AG09309 (cell line): Measurements from ENCODE around the gene ADCY1.

Experiments used
- DNase-seq: peaks from one replicate; pipeline ENCODE4 v3.0.0-alpha.2; 2010; ENCODE audit warnings: low read depth
- H3K4me3 ChIP-seq: 2 replicates; pipeline ENCODE4 v1.5.1; 2011; ENCODE audit warnings: mild to moderate bottlenecking, low read depth, low read length, moderate library complexity; ENCODE audit not compliant: control insufficient read depth
- TF ChIP-seq, protein P1 (sequence below): IDR thresholded peaks from 2 replicates; pipeline ENCODE4 v1.5.1; 2011; ENCODE audit warnings: mild to moderate bottlenecking, low read depth, low read length, inconsistent platforms; ENCODE audit not compliant: insufficient read depth, control insufficient read depth; ENCODE audit errors: missing control alignments

The ADCY1 gene

DNA sequence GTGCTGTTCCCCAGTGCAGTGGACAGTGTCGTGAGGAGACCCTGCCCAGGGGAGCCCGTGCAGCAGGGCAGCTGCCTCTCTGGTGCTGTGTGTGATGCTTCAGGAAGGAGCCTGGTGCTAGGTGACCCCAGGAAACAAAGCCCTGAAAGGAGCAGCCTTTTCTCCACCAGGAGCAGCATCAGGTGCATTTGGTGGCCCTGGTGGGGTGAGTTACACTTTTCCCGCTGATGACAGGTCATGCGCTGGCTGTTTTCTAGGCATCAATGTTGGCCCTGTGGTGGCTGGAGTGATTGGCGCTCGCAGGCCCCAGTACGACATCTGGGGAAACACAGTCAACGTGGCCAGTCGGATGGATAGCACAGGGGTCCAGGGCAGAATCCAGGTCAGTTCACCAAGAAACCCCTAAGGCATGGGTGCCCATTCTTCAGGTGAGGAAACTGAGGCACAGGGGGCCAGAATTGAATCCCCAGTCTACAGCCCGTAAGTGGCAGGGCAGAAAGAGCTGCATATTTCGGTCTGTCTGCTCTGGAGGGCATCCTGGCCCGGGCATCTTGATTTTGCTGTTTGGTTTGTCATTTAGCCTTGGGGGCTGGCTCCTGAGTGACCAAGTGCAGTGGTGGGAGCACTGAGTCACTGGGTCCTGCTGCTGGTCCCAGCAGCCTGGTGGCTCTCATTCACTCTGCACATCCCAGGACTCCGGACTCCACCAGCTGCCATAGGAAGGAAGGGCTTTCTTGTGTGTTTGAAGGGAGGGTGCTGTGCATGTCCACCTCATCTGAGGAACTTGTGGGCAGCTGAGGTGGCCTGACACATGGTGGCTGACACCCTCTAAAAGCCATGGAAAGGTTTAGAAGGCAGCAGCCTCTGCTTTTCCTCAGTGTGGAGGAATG is 136.3 kb downstream of the ADCY1 start:
- TF ChIP-seq, protein P1, sequence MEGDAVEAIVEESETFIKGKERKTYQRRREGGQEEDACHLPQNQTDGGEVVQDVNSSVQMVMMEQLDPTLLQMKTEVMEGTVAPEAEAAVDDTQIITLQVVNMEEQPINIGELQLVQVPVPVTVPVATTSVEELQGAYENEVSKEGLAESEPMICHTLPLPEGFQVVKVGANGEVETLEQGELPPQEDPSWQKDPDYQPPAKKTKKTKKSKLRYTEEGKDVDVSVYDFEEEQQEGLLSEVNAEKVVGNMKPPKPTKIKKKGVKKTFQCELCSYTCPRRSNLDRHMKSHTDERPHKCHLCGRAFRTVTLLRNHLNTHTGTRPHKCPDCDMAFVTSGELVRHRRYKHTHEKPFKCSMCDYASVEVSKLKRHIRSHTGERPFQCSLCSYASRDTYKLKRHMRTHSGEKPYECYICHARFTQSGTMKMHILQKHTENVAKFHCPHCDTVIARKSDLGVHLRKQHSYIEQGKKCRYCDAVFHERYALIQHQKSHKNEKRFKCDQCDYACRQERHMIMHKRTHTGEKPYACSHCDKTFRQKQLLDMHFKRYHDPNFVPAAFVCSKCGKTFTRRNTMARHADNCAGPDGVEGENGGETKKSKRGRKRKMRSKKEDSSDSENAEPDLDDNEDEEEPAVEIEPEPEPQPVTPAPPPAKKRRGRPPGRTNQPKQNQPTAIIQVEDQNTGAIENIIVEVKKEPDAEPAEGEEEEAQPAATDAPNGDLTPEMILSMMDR: no peak
- DNase-seq: no peak
- no peak overlapping the region for H3K4me3 ChIP-seq

DNA sequence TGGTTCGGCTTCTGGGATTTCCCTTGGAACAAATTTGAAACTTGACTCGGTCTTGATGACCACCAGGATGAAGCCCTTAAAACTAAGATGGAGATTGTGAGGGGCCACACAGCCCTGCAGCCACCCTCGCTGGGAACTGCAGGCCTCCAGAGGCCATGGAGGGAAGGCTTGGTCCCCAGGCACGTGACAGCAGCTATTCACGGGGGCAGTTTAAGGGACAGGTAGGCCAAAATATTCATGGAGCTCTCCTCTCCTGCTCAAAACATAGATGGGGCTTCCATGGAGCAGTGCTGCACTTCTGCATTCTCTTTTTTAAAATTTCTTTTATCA is 137.0 kb downstream of the ADCY1 start:
- TF ChIP-seq, protein P1: no peak
- no peak overlapping the region for H3K4me3 ChIP-seq
- no peak for DNase-seq

DNA sequence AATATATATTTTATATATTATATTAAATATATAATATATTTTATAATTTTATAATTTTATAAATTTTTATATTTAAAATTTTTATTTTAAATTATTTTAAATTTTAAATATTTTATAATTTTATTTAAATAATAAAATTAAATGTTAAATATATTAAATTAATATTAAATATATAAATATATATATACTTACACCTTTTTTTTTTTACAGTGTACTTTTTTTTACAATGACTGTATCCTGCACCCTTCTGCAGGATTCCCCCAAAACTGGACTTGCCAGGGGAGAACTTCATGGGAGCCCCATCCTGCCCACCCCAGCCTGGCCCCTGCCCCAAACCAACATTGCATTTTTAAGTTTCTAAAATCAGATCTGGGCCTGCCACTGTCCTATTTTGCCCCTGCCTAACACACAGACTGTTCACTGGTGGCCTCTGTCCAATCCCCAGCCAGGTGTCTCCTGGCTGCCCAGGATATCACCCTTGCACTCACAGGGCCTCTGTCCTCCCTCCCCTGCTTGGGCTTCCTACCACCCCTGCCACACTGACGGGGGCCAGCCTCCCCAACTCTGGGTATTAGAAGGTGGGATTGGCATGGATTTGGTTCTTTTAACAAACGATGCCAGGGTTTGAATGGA is 138.0 kb downstream of the ADCY1 start:
- TF ChIP-seq, protein P1: no peak
- H3K4me3 ChIP-seq: no peak overlapping the region
- no peak for DNase-seq

DNA sequence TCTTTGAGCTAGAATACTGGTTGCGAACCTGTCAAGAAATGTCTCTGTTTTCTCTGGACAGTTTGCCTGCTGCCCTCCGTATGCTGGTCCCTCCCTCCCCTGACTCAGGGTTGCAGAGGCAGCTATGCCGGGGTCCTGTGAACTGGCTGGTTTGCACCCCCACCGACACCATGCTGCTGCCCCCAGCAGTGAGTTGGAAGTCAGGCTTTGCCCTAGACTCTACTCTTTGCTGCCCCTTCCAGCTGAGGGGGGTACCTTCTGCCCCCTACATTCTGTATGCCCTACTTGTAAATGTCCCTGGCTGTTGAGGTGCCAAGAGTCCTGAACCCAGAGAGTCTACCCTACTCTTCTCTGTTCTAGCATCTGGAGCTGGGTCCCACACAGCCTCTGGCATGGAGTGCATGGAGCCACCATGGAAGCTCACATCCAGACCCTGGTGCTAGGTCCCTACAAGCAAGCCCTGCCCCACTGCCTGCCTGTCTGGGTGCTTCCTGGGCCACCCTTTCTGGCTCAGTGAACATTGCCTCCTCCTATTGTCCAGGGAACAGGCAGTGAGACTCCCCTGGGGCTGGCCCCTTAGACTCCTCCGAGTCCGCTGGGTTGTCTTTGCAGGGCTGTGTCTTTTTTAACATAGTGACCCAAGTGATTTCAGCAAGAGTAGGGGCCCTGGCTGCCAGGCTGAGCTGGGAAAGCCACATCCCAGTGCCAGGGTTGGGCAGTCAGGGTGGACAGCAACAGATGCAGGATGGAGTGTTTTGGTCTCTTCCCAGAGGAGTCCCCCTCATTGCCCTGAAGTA is 138.9 kb downstream of the ADCY1 start:
- H3K4me3 ChIP-seq: no peak overlapping the region
- DNase-seq: no peak
- TF ChIP-seq, protein P1: no peak

DNA sequence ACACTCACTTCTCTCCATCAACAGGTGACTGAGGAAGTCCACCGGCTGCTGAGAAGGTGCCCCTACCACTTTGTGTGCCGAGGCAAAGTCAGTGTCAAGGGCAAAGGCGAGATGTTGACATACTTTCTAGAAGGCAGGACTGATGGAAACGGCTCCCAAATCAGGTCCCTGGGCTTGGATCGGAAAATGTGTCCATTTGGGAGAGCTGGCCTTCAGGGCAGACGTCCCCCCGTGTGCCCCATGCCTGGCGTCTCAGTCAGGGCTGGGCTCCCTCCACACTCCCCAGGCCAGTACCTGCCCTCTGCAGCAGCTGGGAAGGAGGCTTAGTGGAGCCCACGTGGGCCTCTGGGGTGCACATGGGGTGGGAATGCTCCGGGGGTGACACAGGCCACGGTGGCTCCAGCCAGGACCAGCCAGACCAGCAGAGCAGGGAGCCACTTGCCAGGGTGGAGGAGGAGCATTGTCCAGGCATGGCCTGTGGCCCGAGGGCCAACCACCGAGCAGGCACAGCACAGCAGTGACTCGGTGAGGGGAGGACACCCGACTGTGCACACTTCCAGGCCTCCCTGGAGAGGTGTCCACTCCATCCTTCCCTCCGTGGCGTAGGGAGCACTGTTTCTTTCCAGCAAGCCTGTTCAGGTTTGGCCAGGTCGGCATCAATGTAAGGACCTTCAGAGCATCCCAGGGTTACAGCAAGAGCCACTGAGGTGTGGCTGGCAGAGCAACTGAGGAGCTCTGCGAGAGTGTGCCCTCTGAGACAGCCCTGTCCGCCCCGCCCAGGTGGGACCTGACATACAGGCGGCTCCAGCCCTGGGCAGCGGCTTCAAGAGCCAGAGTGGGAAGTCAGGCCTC is 139.7 kb downstream of the ADCY1 start:
- H3K4me3 ChIP-seq: no peak overlapping the region
- TF ChIP-seq, protein P1: no peak
- no peak for DNase-seq

DNA sequence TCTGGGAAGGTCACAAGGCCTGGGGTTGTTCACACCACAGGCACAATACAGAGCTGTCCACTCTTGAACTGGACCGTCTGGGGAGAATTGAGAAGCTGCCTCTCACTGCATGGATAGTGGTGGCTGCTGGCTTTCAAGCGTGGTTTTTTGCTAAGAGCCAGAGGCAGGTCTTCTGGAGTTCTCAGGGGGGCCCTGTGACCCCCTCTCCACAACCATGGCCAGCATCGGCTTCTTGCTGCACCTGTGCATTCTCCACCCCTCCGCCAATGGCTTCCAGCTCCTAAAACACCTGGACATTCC is 140.3 kb downstream of the ADCY1 start:
- DNase-seq: no peak
- no peak overlapping the region for H3K4me3 ChIP-seq
- TF ChIP-seq, protein P1: no peak
